ENCODE data around the gene EXOC3L4. TPM values are rescaled to one million over a fixed set of nuclear protein-coding genes. Genes with fewer than 3 reads are reported as not detected.
A peak's percentile ranks its signal among the peaks of the same experiment; 100 is the strongest.
"Not testable (repeated sequence)": the region's sequence is repeated elsewhere in the genome, so short reads cannot be mapped to it uniquely, and the experiment has no call there.

The EXOC3L4 gene
- total RNA-seq, 1 donor, result not detected

DNA sequence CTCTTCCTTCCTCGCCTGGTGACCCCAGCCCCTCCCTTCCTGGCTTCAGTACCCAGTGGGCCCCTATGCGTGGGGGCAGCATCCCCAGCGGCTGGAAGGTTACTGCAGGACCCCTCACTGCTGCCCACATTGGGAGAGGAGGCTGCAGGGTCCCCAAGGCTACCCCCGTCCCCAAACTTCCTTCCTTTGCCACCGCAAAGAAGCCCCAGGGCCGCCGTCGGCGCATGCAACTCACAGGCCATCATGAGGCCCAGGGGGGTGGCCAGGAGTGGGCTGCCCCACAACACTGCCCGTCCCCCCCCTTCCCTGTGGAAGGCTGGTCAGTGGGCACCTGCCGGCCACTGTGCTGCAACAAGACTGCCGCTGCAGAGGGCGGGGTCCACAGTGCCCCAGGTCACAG lies 19.2 kb downstream of the EXOC3L4 start:
- TF ChIP-seq CTCF (IDR thresholded peaks at IDR 0.05; ENCODE audit: insufficient read depth, low read length), result no peak

GRCh38 chr14:103115086-103115679 lies 20.7 kb downstream of the EXOC3L4 start:
- peak; percentile 6 for TF ChIP-seq CTCF (IDR thresholded peaks at IDR 0.05; ENCODE audit: insufficient read depth, low read length)
- H3K4me3 ChIP-seq (ENCODE audit: low read depth, low read length), result peak overlapping the region; percentile 37
- peak; percentile 44 for DNase-seq (ENCODE audit: low read depth)

More for the DNA sequence above, 19.2 kb downstream of the EXOC3L4 start:
- no peak for DNase-seq (ENCODE audit: low read depth)
- no peak overlapping the region for H3K4me3 ChIP-seq (ENCODE audit: low read depth, low read length)

GRCh38 chr14:103115845-103116572 lies 21.5 kb downstream of the EXOC3L4 start:
- TF ChIP-seq CTCF (IDR thresholded peaks at IDR 0.05; ENCODE audit: insufficient read depth, low read length), result no peak
- peak; percentile 33 for DNase-seq (ENCODE audit: low read depth)
- no peak overlapping the region for H3K4me3 ChIP-seq (ENCODE audit: low read depth, low read length)

- no peak overlapping the region for H3K4me3 ChIP-seq (ENCODE audit: low read depth, low read length)
- no peak for TF ChIP-seq CTCF (IDR thresholded peaks at IDR 0.05; ENCODE audit: insufficient read depth, low read length)
- DNase-seq (ENCODE audit: low read depth), result no peak
Observed at GRCh38 chr14:103116636-103117035, 22.1 kb downstream of the EXOC3L4 start.

DNA sequence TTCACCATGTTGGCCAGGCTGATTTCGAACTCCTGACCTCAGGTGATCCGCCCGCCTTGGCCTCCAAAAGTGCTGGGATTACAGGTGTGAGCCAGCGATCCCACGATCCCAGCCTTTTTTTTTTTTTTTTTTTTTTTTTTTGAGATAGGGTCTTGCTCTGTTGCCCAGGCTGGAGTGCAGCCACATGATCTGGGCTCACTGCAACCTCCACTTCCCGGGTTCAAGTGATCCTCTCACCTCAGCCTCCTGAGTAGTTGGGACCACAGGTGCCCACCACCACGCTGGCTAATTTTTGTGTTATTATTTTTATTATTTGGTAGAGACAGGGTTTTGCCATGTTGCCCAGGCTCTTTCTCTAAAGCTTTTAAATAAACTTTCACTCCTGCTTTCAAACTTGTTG lies 23.0 kb downstream of the EXOC3L4 start:
- not testable (repeated sequence) for H3K4me3 ChIP-seq (ENCODE audit: low read depth, low read length); DNase-seq (ENCODE audit: low read depth)

- no peak overlapping the region for H3K4me3 ChIP-seq (ENCODE audit: low read depth, low read length)
- no peak for TF ChIP-seq CTCF (IDR thresholded peaks at IDR 0.05; ENCODE audit: insufficient read depth, low read length)
Observed at GRCh38 chr14:103118018-103118662, 23.6 kb downstream of the EXOC3L4 start.

DNA sequence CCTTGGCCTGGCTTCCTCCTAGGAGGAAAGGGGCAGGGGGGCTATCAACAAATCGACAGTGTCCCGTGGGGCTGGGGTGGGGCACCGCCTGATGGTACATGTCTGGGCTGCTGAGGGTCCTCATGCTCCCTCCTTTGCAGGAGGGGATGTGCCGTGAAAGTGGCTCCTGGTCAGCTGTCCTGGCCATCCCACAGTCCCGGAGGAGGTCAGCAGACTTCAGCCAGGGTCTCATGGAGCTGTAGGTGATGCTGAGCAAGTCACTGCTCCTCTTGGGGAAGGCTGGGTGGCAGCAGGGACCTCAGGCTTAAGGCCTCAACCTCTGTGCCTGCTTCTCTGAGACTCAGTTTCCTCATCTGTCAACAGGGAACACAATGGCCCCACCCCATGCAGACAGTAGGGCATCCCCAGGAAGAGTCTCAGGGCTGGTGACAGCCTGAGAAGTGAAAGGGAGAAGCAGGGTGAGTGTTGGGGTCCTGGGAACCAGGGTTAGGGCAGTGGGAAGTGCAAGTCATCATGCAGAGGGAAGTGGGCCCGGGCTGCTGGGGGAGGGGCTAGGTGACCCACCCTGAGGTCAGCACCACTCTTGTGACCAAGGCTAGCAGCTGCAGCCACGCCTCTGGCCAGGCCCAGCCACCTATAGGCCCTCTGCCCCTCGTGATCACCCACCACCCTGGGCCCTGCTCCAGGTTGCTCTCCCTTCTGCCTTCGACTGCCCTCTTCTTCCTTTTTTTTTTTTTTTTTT lies 24.3 kb downstream of the EXOC3L4 start:
- no peak overlapping the region for H3K4me3 ChIP-seq (ENCODE audit: low read depth, low read length)
- no peak for TF ChIP-seq CTCF (IDR thresholded peaks at IDR 0.05; ENCODE audit: insufficient read depth, low read length)
- DNase-seq (ENCODE audit: low read depth), result no peak

More at GRCh38 chr14:103118018-103118662, 23.6 kb downstream of the EXOC3L4 start:
- peak; percentile 75 for DNase-seq (ENCODE audit: low read depth)

- H3K4me3 ChIP-seq (ENCODE audit: low read depth, low read length); DNase-seq (ENCODE audit: low read depth): not testable (repeated sequence)
Observed at GRCh38 chr14:103119527-103119926, 25.0 kb downstream of the EXOC3L4 start.
